ENCODE measurements around the gene DNAH7. TPM values are rescaled to one million over a fixed set of nuclear protein-coding genes. Genes with fewer than 3 reads are reported as not detected.

Gene DNAH7
- total and polyA plus RNA-seq, 2 of the 4 experiments (the other 2 are of a cell fraction), result 0.22 to 0.36 TPM

GRCh38 chr2:196077821-196078220 lies 9.2 kb upstream of the DNAH7 start:
- ChIA-PET POLR2A (ENCODE audit: unreplicated experiment) (no interaction called here), CTCF (interaction anchor here (0.6 to 2.8 kb wide), 12 partner anchors 36 to 674 kb away, joined by 3 to 28 read pairs (median 5); partner anchors contain the start of gene STK17B)
- Histone ChIP-seq H2AFZ (replicated peaks; ENCODE audit: low read length, poor library complexity) (no peak overlapping the region), H3K23ac (ENCODE audit: low read depth, low read length) (no peak overlapping the region), H4K20me1 (ENCODE audit: insufficient read depth, low read length) (no peaks in the 10 kb centered on the region), H4K5ac (ENCODE audit: low read depth, low read length) (no peak overlapping the region), H3K79me1 (ENCODE audit: low read depth in 1 of 2, low read length in 2 of 2) (no peaks in the 10 kb centered on the region), H3K27me3 (ENCODE audit: control insufficient read depth, insufficient read depth, low read length) (no peaks in the 10 kb centered on the region), H4K8ac (ENCODE audit: low read depth in 2 of 2, low read length in 2 of 2) (peak overlapping the region; percentile 10 to 73; a peak in 1 of 4 replicates), H3K4me3 (ENCODE audit: insufficient read depth, low read depth, low read length) (no peak overlapping the region), H3K4me1 (ENCODE audit: control insufficient read depth, insufficient read depth, low read length) (peaks cover 6% of the 10 kb centered on the region), H4K91ac (ENCODE audit: insufficient read depth, low read depth, low read length) (no peak overlapping the region; the same call in 1 of the 2 replicates), H2BK15ac (ENCODE audit: low read depth, low read length) (0 out of 3 replicates have a peak overlapping the region, but pooled peaks have one; percentile 26), H2AK9ac (replicated peaks; ENCODE audit: low read depth, low read length, poor library complexity) (no peak overlapping the region), H2BK120ac (ENCODE audit: low read depth, low read length) (peak overlapping the region; percentile 65), H3K9me3 (ENCODE audit: control insufficient read depth, insufficient read depth, low read length) (no peaks in the 10 kb centered on the region), H3K4me2 (ENCODE audit: low read depth, low read length) (no peak overlapping the region), H3K18ac (ENCODE audit: low read depth, low read length) (peak overlapping the region; percentile 44; the same call in 1 of the 2 replicates), H2BK20ac (ENCODE audit: low read depth, low read length) (peak overlapping the region; percentile 47; the same call in 1 of the 2 replicates), H3K36me3 (ENCODE audit: control insufficient read depth, insufficient read depth, low read length) (no peaks in the 10 kb centered on the region), H3K27ac (ENCODE audit: insufficient read depth, low read length) (peak overlapping the region; percentile 53; the same call in 1 of the 2 replicates), H3K9me1 (ENCODE audit: insufficient read depth, low read length) (peaks cover 2% of the 10 kb centered on the region; the same call in 1 of the 2 replicates), H3K56ac (ENCODE audit: extremely low read depth, insufficient read depth, low read length) (no peak overlapping the region), H2BK5ac (ENCODE audit: low read depth, low read length, poor library complexity, severe bottlenecking) (peak overlapping the region; percentile 47), H3K9ac (ENCODE audit: low read depth, low read length) (no peak overlapping the region), H2AK5ac (ENCODE audit: low read depth, low read length) (no peak overlapping the region), H3K14ac (replicated peaks; ENCODE audit: low read depth, low read length) (peak overlapping the region; percentile 4; the same call in 1 of the 2 replicates), H3K4ac (ENCODE audit: low read depth, low read length) (peak overlapping the region; percentile 51; the same call in 1 of the 2 replicates)
- no CpG with 5 or more reads among the region's 2 CpGs for WGBS, 2 experiments (ENCODE audit: extremely low coverage in 2 of 2, insufficient read length in 1 of 2)
- TF ChIP-seq POLR2A (IDR thresholded peaks at IDR 0.05; ENCODE audit: low read depth, low read length) (no peak), RCOR1 (IDR thresholded peaks at IDR 0.05; ENCODE audit: insufficient replicate concordance, low read length) (no peak), MAZ (IDR thresholded peaks at IDR 0.05; ENCODE audit: borderline replicate concordance, low read depth, low read length) (no peak), RFX5 (IDR thresholded peaks at IDR 0.05; ENCODE audit: low read depth, low read length) (no peak)
- DNase-seq (peak; percentile 49), ATAC-seq (ENCODE audit: low read depth) (peak; percentile 61)
- intact Hi-C loops (cut with micrococcal nuclease) (loop anchor here (1.0 to 2.0 kb wide), 7 partner anchors 90 to 681 kb away; partner anchors contain the start of gene HECW2), dilution Hi-C loops (cut with HindIII; ENCODE audit: low sequenced_read_pairs, unreplicated experiment) (no loop called here), in situ Hi-C loops (cut with MboI; ENCODE audit: low sequenced_read_pairs) (loop anchor here (5.0 to 25.0 kb wide), 3 partner anchors 219 to 677 kb away; no protein-coding TSS in a partner anchor)
- BruUV-seq (replicated peaks), result no TSS peak

Measured in IMR-90 (cell line).